ENCODE results near the gene BRAF.
"Not testable (repeated sequence)": the region's sequence is repeated elsewhere in the genome, so short reads cannot be mapped to it uniquely, and the experiment has no call there.

Gene BRAF

DNA sequence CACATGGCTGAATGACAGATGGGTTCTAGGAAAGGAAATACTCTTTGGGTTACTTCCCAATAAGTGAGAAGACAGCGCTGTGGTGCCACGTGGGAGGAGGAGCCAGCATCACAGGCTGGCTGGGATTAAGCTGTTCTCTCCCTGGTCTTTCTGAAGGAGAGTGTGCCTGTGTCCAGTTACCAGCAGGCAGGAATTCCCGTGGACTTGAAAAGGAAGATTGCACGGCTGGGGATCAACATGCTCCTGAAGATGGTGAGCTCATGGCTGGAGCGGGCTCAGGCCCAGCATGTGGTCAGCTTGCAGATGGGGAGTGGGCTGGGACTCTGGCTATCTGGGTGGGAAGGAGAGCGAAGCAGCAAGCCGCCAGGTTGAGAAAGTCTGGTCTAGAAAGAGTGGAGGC is 243.8 kb downstream of the BRAF start:
- DNase-seq (ENCODE audit: low read depth in 3 of 3), result no peak

DNA sequence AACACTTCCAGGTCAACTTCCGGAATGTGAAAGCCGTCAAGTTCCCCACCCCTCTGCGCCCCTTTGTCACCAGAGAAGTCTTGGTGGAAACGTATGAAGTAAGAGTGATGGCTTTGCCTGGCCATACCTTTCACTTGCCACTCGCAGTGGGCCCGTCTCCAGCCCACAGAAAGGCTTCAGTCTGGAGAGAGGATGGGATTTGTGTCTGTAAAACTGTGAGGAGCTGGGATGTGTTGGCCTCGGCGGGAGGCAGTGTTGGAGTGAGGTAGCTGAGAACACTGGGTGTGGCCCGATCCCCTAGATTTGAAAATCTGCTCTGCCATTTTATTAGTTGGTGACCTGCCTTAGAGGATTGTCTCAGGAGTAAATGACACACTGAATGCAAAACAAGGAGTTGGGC is 245.5 kb downstream of the BRAF start:
- DNase-seq (ENCODE audit: low read depth in 3 of 3), result no peak

DNA sequence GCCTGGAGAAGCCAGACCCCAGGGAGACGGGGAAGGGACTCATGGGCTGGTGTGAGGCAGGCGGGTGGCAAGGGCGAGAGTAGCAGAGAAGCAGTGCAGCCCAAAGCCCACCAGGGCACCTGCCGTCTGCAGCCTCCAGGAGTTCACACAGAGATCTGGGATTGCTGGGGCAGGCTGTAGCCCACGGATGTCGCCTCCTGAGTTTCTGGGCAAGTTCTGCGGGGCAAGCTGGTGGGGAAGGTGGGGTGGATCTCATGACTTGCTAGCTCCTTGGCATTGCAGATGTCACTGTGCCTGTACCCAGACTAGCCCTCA is 246.0 kb downstream of the BRAF start:
- DNase-seq (ENCODE audit: low read depth in 3 of 3), result no peak

DNA sequence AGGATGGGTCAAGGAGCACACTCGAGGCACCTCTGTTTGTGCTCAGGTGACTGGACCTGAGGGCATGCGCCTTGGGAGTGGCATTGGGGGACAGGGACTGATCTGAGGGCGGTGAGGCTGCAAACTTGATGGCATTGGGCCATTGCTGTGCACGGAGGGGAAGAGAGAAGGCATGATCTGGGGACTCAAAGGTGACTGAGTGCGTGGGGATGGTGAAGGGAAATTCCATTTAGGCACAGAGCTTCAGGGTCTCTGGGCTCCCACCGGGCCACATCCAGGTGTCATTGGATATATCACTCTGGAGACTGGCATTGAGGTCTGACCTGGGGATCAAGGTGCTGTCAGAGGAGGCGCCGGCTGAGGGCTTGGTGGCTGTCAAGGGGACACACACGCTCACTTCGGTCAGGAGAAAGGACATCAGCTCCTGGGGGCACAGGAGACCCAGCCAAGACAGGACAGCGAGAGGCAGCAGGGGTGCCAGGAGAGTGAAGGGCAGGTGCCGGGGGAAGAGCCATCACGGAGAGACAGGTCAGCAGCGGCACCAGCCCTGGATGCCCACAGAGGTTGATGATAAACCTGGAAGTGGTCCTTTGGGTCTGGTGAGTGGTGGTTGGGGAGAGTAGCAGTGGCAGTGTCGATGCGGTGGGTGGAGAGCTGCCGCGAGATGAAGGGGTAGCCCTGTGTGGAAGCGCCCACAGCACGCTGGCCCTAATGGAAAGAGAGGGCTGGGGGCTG is 246.5 kb downstream of the BRAF start:
- no peak for DNase-seq (ENCODE audit: low read depth in 3 of 3)

DNA sequence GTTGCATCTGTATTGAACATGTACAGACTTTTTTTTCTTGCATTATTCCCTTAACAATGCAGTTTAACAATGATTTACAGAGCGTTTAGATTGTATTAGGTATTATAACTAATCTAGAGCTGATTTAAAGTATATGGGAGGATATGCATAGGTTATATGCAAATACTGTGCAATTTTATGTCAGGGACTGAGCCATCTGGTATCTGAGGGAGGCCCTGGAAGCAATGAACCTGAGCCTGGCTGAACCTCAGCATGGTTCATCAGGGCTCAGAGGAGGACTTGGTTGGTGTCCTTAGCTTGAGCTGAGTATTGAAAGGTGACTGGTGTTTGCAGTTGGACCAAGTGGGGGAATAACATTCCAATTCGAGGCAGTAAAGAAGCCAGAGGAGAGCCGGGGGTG is 247.2 kb downstream of the BRAF start:
- DNase-seq (ENCODE audit: low read depth in 3 of 3), result no peak

DNA sequence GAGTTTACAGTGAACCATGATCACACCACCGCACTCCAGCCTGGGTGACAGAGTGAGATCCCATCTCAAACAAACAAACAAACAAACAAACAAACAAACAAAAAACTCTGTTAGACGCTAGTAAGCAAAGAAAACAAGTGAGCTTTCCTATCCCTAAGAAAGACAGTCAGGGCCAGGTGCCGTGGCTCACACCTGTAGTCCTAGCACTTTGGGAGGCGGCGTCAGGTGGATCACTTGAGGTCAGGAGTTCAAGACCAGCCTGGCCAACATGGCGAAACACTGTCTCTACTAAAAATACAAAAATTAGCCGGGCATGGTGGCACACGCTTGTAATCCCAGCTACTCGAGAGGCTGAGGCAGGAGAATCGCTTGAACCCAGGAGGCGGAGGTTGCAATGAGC is 247.8 kb downstream of the BRAF start:
- DNase-seq (ENCODE audit: low read depth in 3 of 3), result not testable (repeated sequence)

DNA sequence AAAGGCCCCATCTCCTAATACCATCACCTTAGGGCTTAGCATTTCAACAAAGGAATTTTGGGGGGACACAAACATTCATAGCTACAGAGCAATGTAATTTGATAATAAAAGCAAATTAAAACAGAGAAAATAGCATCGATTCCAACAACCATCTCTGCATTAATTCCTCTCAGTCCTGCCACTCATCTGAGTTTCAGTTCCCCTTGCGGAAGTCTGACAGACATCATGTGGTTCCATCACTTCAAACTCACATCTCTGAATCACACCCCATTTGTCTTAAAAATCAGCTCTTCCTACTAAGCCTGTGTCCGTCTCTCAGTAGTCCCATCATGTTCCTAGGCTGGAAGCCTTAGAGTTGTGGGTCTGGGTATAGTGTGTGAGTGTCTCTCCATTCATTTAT is 248.4 kb downstream of the BRAF start:
- DNase-seq (ENCODE audit: low read depth in 3 of 3), result no peak

DNA sequence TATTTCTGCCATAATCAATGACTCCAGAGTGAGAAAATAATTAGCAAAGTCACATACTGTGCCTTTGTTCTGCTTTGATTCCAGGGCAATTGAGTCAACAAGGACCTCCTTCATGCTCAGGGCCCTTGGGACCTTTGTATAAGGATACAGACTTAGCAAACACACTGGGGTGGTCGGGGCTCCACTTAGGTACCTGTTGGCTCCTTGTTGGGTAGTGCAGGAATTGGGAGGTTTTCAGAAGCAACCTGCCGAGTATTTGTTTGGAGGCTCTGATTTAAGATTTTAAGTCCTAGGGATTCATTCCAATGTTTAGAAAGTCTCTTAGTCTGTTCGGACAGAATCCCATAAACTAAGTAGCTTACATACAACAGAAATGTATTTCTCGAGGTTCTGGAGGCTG is 249.0 kb downstream of the BRAF start:
- no peak for DNase-seq (ENCODE audit: low read depth in 3 of 3)

DNA sequence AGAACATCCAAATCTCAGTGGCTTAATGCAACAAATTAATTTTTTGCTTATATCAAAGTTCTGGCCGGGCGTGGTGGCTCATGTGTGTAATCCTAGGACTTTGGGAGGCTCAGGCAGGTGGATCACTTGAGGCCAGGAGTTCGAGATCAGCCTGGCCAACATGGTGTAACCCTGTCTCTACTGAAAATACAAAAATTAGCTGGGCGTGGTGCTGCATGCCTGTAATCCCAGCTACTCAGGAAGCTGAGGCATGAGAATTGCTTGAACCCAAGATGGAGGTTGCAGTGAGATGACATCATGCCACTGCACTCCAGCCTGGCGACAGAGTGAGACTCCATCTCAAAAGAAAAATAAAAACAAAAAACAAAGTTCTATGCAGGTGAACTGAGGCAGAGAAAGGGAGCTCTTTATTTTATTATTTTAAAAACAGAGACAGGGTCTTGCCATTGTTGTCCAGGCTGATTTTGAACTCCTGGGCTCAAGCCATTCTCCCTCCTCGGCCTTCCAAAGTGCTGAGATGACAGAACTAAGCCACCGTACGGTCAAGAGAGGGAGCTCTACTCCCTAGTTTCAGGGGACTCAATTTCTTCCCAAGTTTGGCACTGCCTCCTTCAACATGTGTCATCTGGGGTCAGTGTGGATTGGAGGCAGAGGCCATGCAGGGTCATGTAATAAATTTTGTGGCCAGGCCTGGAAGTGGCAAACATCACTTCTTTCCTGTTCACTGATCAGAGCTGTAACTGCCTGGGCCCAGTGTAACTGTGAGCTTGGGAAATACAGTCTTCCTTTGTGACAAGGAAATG is 249.6 kb downstream of the BRAF start:
- no peak for DNase-seq (ENCODE audit: low read depth in 3 of 3)

DNA sequence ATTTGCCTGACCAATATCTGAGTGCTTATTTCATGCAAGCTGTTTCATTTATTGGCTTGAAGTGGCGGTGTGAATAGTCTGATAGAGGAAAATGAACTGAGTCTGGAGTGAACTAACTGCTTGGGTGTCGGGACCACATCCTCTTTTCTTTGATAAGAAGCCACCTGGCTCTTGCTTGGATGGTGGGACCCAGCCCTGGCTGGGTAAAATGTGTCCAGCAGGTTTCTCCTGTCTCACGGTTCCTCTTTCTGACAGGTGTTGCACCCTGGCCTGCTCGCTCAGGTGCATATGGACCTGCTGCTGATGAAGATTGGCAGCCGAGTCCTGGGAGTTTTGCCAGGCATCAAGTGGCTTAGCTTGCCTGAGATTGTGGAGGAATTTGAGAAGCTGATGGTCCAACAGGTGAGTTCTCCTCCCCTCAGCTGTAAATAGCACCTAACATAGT is 250.4 kb downstream of the BRAF start:
- no peak for DNase-seq (ENCODE audit: low read depth in 3 of 3)

DNA sequence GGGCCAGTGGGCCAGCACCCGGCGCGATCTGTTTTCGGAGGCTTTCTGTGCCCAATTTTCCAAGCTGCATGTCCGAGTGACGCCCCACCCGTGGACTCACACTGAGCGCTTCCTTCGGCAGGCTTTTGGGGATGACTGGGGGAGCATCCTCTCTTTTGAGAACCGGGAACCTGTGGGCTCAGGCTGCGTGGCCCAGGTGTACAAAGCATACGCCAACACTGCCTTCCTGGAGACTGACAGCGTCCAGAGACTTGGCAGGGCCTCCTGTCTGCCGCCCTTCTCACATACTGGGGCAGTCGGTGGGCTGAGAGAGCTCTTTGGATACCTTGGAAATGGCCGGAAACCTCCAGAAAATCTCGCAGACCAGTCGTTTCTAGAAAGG is 251.0 kb downstream of the BRAF start:
- DNase-seq (ENCODE audit: low read depth in 3 of 3), result no peak

DNA sequence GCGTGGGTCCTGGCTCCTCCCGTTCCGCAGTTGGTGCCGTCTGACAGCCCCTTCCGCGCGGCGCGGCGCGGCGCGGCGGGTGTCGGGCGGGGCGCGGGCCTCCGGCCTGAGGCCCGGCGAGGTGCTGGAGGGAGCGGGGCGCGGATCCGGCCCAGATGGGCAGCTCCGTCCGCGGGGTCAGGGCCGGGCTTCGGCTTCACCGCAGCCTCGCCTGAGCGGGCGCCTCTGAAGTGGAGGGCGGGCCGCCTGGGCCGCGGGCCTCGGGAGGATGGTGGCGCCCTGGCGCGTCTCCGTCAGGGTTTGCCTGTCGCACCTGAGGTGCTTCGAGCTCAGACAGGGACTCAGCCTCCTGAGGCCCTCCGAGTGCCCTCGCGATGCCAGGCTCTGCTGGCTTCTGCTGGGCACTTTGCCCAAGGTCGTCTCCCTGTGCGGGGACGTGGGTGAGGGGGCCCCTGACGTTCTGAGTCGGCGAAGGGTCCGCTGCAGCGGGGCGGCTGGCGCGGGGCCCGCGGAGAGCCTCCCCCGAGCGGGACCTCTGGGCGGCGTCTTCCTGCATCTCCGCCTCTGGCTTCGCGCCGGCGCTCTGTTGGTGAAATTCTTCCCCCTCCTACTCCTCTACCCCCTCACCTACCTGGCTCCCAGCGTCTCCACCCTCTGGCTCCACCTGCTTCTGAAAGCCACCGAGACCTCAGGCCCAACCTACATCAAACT is 251.5 kb downstream of the BRAF start:
- DNase-seq (ENCODE audit: low read depth in 3 of 3), result peak; percentile 12 to 31 (median 26)

DNA sequence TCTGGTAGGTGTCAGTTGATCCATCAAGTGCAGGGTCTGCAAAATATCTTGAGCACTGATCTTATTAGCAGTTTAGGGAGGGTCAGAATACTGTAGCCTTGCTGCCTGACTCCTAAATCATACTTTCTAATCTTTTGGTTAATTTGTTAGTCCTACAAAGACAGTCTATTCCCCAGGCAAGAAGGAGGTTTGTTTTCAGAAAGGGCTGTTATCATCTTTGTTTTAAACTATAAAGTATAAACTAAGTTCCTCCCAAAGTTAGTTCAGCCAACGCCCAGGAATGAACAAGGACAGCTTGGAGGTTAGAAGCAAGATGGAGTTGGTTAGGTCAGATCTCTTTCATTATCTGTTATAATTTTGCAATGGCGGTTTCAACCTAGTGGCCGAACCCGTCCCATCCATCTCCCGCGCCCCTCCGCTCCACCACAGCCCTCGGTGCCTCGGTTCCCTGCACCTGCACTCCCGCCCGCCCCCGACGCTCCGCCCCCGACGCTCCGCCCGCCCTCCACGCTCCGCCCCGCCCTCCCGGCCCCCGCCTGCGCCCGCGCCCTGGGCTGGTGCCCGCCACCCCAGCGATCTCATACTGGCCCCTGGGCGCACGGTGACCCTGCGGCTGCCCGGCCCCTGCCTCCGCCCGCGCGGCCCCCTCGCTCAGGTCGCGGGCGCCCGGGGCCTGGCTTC is 252.2 kb downstream of the BRAF start, which contains the start of gene ADCK2:
ADCK2 (plus strand) TSS at position 564 of the 681 bp plus-strand sequence. CDS start 386 bp downstream, outside the sequence.
- peak; percentile 32 to 57 (median 41) for DNase-seq (ENCODE audit: low read depth in 3 of 3)

DNA sequence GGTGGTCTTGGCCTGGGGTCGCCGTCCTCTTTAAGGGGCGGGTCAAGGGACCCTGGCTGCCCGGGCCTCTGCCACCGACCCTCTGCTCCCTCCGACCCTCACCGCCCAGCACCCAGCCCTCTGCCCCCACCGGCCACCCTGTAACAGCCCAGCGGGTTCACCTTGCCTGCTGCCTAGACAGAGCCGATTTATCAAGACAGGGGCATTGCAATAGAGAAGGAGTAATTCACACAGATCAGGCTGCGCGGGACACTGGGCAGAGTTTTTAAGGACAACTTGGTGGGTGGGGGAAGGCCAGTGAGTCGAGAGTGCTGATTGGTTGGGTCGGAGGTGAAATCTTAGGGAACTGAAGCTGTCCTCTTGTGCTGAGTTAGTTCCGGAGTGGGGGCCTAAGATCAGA is 252.8 kb downstream of the BRAF start:
- no peak for DNase-seq (ENCODE audit: low read depth in 3 of 3)

DNA sequence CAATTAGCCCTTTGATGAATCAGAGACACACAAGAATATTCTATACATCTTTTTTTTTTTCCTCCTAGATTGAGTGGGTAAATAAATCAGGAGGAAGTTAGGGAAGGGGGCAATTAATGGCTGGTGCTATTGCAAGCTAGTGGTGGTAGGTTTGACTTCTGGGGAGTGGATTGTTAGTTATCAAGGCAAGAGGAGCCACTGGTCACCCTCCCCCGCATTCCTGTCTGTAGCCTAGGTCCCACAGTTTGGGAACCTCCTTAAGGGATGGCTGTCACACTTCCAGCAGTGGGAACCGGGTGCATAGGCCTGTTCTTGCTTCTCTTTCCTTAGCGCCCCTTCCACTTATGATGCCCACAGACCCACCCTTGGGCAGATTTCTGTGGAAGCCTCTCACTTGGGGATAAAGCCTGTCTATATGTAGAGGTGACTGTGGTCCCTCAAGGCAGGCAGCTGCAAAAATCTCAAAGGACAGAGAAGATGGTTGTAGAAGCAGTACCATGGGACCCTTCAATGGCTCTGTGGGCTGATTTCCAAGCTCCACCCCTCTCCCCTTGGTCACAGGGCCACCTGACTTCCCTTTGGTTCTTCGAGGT is 254.3 kb downstream of the BRAF start:
- DNase-seq (ENCODE audit: low read depth in 3 of 3), result no peak

DNA sequence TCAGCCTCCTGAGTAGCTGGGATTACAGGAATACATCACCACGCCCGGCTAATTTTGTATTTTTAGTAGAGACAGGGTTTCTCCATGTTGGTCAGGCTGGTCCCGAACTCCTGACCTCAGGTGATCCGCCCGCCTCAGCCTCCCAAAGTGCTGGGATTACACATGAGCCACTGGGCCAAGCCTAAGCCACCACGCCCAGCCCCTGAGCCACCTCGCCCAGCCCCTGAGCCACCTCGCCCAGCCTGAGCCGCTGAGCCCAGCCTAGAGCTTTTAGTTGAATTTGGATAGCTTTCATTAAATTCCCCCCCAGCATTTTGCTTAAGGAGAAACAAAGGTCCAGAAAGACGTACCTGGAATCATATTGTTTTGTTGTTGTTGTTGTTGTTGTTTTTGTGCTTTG is 254.9 kb downstream of the BRAF start:
- not testable (repeated sequence) for DNase-seq (ENCODE audit: low read depth in 3 of 3)

DNA sequence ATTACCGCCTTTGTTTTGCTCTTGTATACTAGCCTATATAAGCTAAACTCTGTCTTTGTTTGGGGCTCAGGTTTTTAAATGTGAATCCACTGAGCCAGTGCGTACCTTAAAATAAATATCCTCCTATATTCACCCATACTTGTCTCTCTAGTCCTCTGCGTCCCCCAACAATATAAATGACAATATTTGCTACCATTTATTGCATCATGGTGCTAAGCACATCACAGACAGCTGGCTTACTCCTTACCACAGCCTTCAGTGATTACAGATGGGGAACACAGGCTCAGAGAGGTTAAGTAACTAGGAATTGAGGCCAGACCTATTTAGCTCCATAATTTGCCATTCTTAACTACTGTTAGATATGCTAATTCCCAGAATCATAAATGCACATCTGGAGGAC is 255.4 kb downstream of the BRAF start:
- no peak for DNase-seq (ENCODE audit: low read depth in 3 of 3)
